Measurements from ENCODE around the gene ARHGAP6. TPM values are rescaled to one million over a fixed set of nuclear protein-coding genes. Genes with fewer than 3 reads are reported as not detected.

The ARHGAP6 gene
- total and polyA plus RNA-seq, 8 donors: 2.2 to 26.4 (median 8.7) TPM

DNA sequence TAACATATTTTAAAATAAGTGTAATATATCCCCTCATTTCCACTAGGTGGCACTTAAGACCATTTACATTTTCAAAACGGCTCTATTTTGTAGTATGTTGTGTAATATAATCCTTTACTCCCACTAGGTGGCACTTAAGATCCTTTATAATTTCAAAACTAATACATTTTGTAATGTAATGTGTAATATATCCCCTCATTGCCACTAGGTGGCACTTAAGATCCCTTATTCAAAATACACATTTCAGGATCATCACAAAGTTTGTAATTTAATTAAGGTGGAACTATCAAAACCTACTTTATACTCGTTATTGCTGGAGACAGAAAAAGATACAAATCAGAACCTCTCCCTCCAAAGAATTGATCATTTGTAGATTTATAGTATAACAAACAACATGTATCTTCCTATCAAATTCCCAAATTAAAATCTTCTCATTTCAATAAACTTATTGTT lies 132.5 kb downstream of the ARHGAP6 start:
- DNase-seq: peak in 1 of 2 donors; percentile 89
- Histone ChIP-seq H3K27me3 (peaks cover 0 to 8% (median 0%) of the 10 kb centered on the region in 3 donors), H3K4me3 (no peak overlapping the region), H3K27ac (peak overlapping the region in 1 of 5 donors; percentile 19), H3K9me3 (no peaks in the 10 kb centered on the region), H3K4me1 (no peaks in the 10 kb centered on the region), H3K36me3 (no peaks in the 10 kb centered on the region)
- WGBS, 5 donors: 0 to 5% (median 0%) methylated on average over 2 of the region's 2 CpGs
- intact Hi-C loops (cut with DNase I; ENCODE audit: low total_unique reads): no loop called here
- TF ChIP-seq, protein P1, sequence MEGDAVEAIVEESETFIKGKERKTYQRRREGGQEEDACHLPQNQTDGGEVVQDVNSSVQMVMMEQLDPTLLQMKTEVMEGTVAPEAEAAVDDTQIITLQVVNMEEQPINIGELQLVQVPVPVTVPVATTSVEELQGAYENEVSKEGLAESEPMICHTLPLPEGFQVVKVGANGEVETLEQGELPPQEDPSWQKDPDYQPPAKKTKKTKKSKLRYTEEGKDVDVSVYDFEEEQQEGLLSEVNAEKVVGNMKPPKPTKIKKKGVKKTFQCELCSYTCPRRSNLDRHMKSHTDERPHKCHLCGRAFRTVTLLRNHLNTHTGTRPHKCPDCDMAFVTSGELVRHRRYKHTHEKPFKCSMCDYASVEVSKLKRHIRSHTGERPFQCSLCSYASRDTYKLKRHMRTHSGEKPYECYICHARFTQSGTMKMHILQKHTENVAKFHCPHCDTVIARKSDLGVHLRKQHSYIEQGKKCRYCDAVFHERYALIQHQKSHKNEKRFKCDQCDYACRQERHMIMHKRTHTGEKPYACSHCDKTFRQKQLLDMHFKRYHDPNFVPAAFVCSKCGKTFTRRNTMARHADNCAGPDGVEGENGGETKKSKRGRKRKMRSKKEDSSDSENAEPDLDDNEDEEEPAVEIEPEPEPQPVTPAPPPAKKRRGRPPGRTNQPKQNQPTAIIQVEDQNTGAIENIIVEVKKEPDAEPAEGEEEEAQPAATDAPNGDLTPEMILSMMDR (IDR thresholded peaks at IDR 0.05): peak in 5 of 7 experiments; percentile 70 to 97 (median 75)
- TF ChIP-seq EP300 (IDR thresholded peaks at IDR 0.05) (no peak), POLR2A (IDR thresholded peaks at IDR 0.05) (no peak), POLR2AphosphoS5 (IDR thresholded peaks at IDR 0.05) (no peak)

DNA sequence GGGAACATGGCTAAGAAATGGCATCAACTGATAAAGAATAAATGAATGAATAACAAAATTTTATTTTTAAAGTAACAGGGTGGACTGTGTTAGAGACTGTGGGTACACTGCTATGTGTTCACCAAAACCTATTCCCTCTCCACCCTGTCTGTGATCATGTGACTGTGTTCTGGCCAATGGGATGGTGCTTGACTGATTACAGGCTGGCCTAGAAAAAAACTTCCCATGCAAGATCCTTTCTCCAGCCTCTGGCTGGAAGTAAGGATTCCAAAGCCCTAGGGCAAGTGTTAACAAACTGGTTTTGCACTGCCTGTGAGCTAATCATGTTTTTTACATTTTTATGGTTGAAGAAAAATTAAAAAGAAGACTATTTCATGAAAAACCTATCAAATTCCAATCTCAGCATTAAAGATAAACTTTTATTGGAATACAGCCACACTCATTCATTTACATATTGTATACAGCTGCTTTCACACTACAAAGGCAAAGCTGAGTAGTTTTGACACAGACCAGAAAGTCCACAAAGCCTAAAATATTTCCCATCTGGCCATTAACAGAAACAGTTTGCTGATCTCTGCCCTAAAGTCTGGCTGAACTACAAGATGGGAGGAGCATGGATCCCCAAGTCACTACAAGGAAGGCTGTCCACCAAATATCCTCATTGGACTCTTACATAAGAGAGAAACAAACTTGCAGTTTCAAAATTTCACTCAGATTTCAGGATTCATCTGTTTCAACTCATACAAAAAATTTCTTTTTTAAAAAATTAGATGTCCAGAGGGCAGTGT lies 133.2 kb downstream of the ARHGAP6 start:
- Histone ChIP-seq H3K9me3 (no peaks in the 10 kb centered on the region), H3K4me1 (no peaks in the 10 kb centered on the region), H3K27ac (peak overlapping the region in 1 of 5 donors; percentile 19), H3K4me3 (no peak overlapping the region), H3K36me3 (no peaks in the 10 kb centered on the region), H3K27me3 (peaks cover 0 to 8% (median 0%) of the 10 kb centered on the region in 3 donors)
- peak in 1 of 2 donors; percentile 73 for DNase-seq
- intact Hi-C loops (cut with DNase I; ENCODE audit: low total_unique reads): no loop called here
- TF ChIP-seq EP300 (IDR thresholded peaks at IDR 0.05) (no peak), POLR2AphosphoS5 (IDR thresholded peaks at IDR 0.05) (no peak), POLR2A (IDR thresholded peaks at IDR 0.05) (no peak)
- TF ChIP-seq, protein P1 (IDR thresholded peaks at IDR 0.05): no peak

DNA sequence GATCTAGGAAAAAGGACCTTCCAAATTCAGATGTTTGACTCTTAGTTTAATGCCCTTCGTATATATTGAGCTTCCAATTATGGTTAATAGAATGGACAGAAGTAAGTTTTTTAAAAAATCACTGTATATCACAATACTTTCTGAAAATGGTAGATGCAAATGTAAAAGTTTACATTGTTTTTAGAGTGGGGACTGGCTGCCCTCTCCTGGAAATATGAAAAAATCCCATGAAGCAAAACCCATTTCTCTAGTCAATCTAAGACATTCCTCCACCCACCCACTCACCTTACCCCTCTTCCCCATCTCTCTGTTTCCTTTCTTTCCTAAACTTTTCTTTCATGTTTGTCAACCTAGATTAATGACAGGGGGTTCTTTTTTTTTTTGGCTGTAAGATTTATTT lies 134.5 kb downstream of the ARHGAP6 start:
- intact Hi-C loops (cut with DNase I; ENCODE audit: low total_unique reads): no loop called here
- H3K27ac ChIP-seq: no peak overlapping the region
- peak in 1 of 2 donors; percentile 35 for DNase-seq
- no peaks in the 10 kb centered on the region for H3K4me1 ChIP-seq
- no peaks in the 10 kb centered on the region for H3K36me3 ChIP-seq
- H3K9me3 ChIP-seq: no peaks in the 10 kb centered on the region
- no peak for TF ChIP-seq EP300 (IDR thresholded peaks at IDR 0.05)
- TF ChIP-seq, protein P1 (IDR thresholded peaks at IDR 0.05): no peak
- no peak for TF ChIP-seq POLR2AphosphoS5 (IDR thresholded peaks at IDR 0.05)
- TF ChIP-seq POLR2A (IDR thresholded peaks at IDR 0.05): no peak
- peaks cover 0 to 2% (median 0%) of the 10 kb centered on the region in 3 donors for H3K27me3 ChIP-seq
- no peak overlapping the region for H3K4me3 ChIP-seq
- WGBS, 5 donors: 36 to 60% (median 40%) methylated on average over 1 of the region's 1 CpG

DNA sequence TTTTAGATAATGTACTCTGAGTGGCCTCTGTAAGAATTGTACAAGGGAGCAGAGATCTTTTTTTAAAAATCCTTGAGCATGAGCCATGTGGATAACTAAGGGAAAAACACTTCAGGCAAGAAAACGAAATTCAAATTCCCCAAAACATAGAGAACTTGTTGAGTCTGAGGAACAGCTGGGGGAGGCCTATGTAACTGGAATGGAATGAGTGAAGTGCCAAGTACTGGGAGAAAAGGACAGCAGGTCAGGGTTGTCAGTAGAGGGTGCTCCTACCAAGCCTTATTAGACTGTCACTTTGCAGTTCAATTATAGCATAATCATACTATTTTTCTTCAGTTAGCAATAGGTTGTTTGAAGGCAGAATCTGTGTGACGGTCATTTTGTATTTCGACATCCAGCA lies 135.1 kb downstream of the ARHGAP6 start:
- no peaks in the 10 kb centered on the region for H3K4me1 ChIP-seq
- WGBS, 5 donors: 66 to 81% (median 72%) methylated on average over 3 of the region's 3 CpGs
- DNase-seq: no peak
- TF ChIP-seq, protein P1 (IDR thresholded peaks at IDR 0.05): no peak
- no peak for TF ChIP-seq EP300 (IDR thresholded peaks at IDR 0.05)
- TF ChIP-seq POLR2AphosphoS5 (IDR thresholded peaks at IDR 0.05): no peak
- no peak for TF ChIP-seq POLR2A (IDR thresholded peaks at IDR 0.05)
- no peak overlapping the region for H3K27ac ChIP-seq
- intact Hi-C loops (cut with DNase I; ENCODE audit: low total_unique reads): no loop called here
- H3K4me3 ChIP-seq: no peak overlapping the region
- H3K36me3 ChIP-seq: no peaks in the 10 kb centered on the region
- H3K27me3 ChIP-seq: no peaks in the 10 kb centered on the region
- no peaks in the 10 kb centered on the region for H3K9me3 ChIP-seq
